Central memory CD8-positive, alpha-beta T cell (primary cell): ENCODE results near the gene MYADML2.
"Not testable (repeated sequence)": the region's sequence is repeated elsewhere in the genome, so short reads cannot be mapped to it uniquely, and the experiment has no call there.

Experiments
- ATAC-seq: fragments of 150-1000 bp; cut with Tn5 transposase; replicated peaks from 2 replicates; pipeline ENCODE4 v1.10.0; 2022; ENCODE audit warnings: mild to moderate bottlenecking, moderate FRiP score, moderate number of reproducible peaks; ENCODE audit not compliant: poor library complexity, severe bottlenecking; ENCODE audit errors: extremely low read depth
- DNase-seq, 2 donors: peaks; one replicate each; pipeline ENCODE4 v3.0.0; 2021; ENCODE audit warnings: low spot score in 2 of 2
- H3K27ac Mint-ChIP-seq: one replicate; pipeline ENCODE4 v1.8.0; 2022; ENCODE audit warnings: low read depth, mild to moderate bottlenecking, moderate library complexity, mixed read lengths
- H3K27me3 Mint-ChIP-seq: one replicate; pipeline ENCODE4 v1.8.0; 2022; ENCODE audit warnings: mixed read lengths
- H3K36me3 Mint-ChIP-seq: one replicate; pipeline ENCODE4 v1.8.0; 2022; ENCODE audit warnings: mild to moderate bottlenecking, moderate library complexity, mixed read lengths; ENCODE audit not compliant: insufficient read depth
- H3K4me1 Mint-ChIP-seq: one replicate; pipeline ENCODE4 v1.8.0; 2022; ENCODE audit warnings: mixed read lengths
- H3K4me3 Mint-ChIP-seq: one replicate; pipeline ENCODE4 v1.8.0; 2022; ENCODE audit warnings: mild to moderate bottlenecking, moderate library complexity, mixed read lengths
- H3K9me3 Mint-ChIP-seq: one replicate; pipeline ENCODE4 v1.8.0; 2022; ENCODE audit warnings: mixed read lengths

MYADML2 gene

GRCh38 chr17:81984773-81985410 lies 37.9 kb upstream of the MYADML2 start:
- Mint-ChIP-seq H3K4me1 (peaks cover 27% of the 10 kb centered on the region), H3K36me3 (peaks cover 8% of the 10 kb centered on the region), H3K4me3 (no peak overlapping the region), H3K27ac (no peak overlapping the region), H3K27me3 (no peaks in the 10 kb centered on the region), H3K9me3 (no peaks in the 10 kb centered on the region)
- no peak for ATAC-seq
- DNase-seq = no peak

- Mint-ChIP-seq H3K9me3 (no peaks in the 10 kb centered on the region), H3K36me3 (peaks cover 9% of the 10 kb centered on the region), H3K27me3 (no peaks in the 10 kb centered on the region), H3K4me3 (no peak overlapping the region), H3K4me1 (peaks cover 36% of the 10 kb centered on the region), H3K27ac (no peak overlapping the region)
- ATAC-seq = no peak
- no peak for DNase-seq
Measured at GRCh38 chr17:81983639-81984373, 36.8 kb upstream of the MYADML2 start.

- DNase-seq = no peak
- no peak for ATAC-seq
- Mint-ChIP-seq H3K4me3 (no peak overlapping the region), H3K9me3 (no peaks in the 10 kb centered on the region), H3K27ac (no peak overlapping the region), H3K27me3 (no peaks in the 10 kb centered on the region), H3K4me1 (peaks cover 41% of the 10 kb centered on the region), H3K36me3 (peaks cover 10% of the 10 kb centered on the region)
Measured at GRCh38 chr17:81983011-81983638, 36.1 kb upstream of the MYADML2 start.

- H3K27me3 Mint-ChIP-seq, H3K27ac Mint-ChIP-seq: not testable (repeated sequence)
Measured at GRCh38 chr17:81981511-81981910, 34.5 kb upstream of the MYADML2 start.

GRCh38 chr17:81980707-81981343 lies 33.8 kb upstream of the MYADML2 start:
- DNase-seq = no peak
- H3K36me3 Mint-ChIP-seq = peaks cover 12% of the 10 kb centered on the region
- no peak overlapping the region for H3K27ac Mint-ChIP-seq
- no peaks in the 10 kb centered on the region for H3K9me3 Mint-ChIP-seq
- ATAC-seq = no peak
- H3K4me3 Mint-ChIP-seq = no peak overlapping the region
- no peaks in the 10 kb centered on the region for H3K27me3 Mint-ChIP-seq
- peaks cover 44% of the 10 kb centered on the region for H3K4me1 Mint-ChIP-seq

More at GRCh38 chr17:81981511-81981910, 34.5 kb upstream of the MYADML2 start:
- H3K4me3 Mint-ChIP-seq, DNase-seq, ATAC-seq, H3K9me3 Mint-ChIP-seq: not testable (repeated sequence)
- Mint-ChIP-seq H3K36me3 (peaks cover 12% of the 10 kb centered on the region), H3K4me1 (peaks cover 42% of the 10 kb centered on the region)

GRCh38 chr17:81980122-81980521 lies 33.1 kb upstream of the MYADML2 start:
- Mint-ChIP-seq H3K4me1 (peaks cover 42% of the 10 kb centered on the region), H3K4me3 (no peak overlapping the region), H3K27ac (no peak overlapping the region), H3K9me3 (no peaks in the 10 kb centered on the region), H3K27me3 (no peaks in the 10 kb centered on the region), H3K36me3 (peaks cover 12% of the 10 kb centered on the region)
- DNase-seq = no peak
- ATAC-seq = no peak

GRCh38 chr17:81978524-81979298 lies 31.7 kb upstream of the MYADML2 start:
- ATAC-seq (no peak), DNase-seq (no peak)
- H3K9me3 Mint-ChIP-seq = no peaks in the 10 kb centered on the region
- H3K4me3 Mint-ChIP-seq = peak overlapping the region; percentile 97
- peaks cover 10% of the 10 kb centered on the region for H3K36me3 Mint-ChIP-seq
- H3K4me1 Mint-ChIP-seq = peaks cover 38% of the 10 kb centered on the region
- no peak overlapping the region for H3K27ac Mint-ChIP-seq
- no peaks in the 10 kb centered on the region for H3K27me3 Mint-ChIP-seq

GRCh38 chr17:81977211-81977808 lies 30.3 kb upstream of the MYADML2 start, which contains the start of gene ASPSCR1:
Gene ASPSCR1, plus strand, starts transcription at chr17:81977629. Its CDS starts 18 bp downstream, at chr17:81977647.
- no peaks in the 10 kb centered on the region for H3K27me3 Mint-ChIP-seq
- peak within 1 kb of the TSS; percentile 91 for H3K27ac Mint-ChIP-seq
- H3K36me3 Mint-ChIP-seq = peaks cover 6% of the 10 kb centered on the region
- DNase-seq (peak; percentile 78), ATAC-seq (peak; percentile 89)
- peaks cover 32% of the 10 kb centered on the region for H3K4me1 Mint-ChIP-seq
- no peaks in the 10 kb centered on the region for H3K9me3 Mint-ChIP-seq
- H3K4me3 Mint-ChIP-seq = peak within 1 kb of the TSS; percentile 97

- Mint-ChIP-seq H3K9me3 (no peaks in the 10 kb centered on the region), H3K27me3 (no peaks in the 10 kb centered on the region), H3K4me1 (peaks cover 31% of the 10 kb centered on the region), H3K27ac (peak overlapping the region; percentile 91), H3K4me3 (peak overlapping the region; percentile 97), H3K36me3 (peaks cover 6% of the 10 kb centered on the region)
- DNase-seq (no peak), ATAC-seq (peak; percentile 10)
Measured at GRCh38 chr17:81976332-81977210, 29.5 kb upstream of the MYADML2 start.

- no peak overlapping the region for H3K27ac Mint-ChIP-seq
- H3K36me3 Mint-ChIP-seq = peaks cover 2% of the 10 kb centered on the region
- peaks cover 11% of the 10 kb centered on the region for H3K4me1 Mint-ChIP-seq
- no peak for ATAC-seq
- DNase-seq = no peak
- H3K27me3 Mint-ChIP-seq = no peaks in the 10 kb centered on the region
- no peaks in the 10 kb centered on the region for H3K9me3 Mint-ChIP-seq
- H3K4me3 Mint-ChIP-seq = no peak overlapping the region
Measured at GRCh38 chr17:81973432-81973831, 26.4 kb upstream of the MYADML2 start.
